Measurements from ENCODE around the gene RPGRIP1L.

Gene RPGRIP1L

GRCh38 chr16:53620476-53620875 lies 83.2 kb downstream of the RPGRIP1L start:
- no peak overlapping the region for H3K4me3 ChIP-seq (ENCODE audit: low read depth, low read length)
- TF ChIP-seq, protein P1, sequence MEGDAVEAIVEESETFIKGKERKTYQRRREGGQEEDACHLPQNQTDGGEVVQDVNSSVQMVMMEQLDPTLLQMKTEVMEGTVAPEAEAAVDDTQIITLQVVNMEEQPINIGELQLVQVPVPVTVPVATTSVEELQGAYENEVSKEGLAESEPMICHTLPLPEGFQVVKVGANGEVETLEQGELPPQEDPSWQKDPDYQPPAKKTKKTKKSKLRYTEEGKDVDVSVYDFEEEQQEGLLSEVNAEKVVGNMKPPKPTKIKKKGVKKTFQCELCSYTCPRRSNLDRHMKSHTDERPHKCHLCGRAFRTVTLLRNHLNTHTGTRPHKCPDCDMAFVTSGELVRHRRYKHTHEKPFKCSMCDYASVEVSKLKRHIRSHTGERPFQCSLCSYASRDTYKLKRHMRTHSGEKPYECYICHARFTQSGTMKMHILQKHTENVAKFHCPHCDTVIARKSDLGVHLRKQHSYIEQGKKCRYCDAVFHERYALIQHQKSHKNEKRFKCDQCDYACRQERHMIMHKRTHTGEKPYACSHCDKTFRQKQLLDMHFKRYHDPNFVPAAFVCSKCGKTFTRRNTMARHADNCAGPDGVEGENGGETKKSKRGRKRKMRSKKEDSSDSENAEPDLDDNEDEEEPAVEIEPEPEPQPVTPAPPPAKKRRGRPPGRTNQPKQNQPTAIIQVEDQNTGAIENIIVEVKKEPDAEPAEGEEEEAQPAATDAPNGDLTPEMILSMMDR (IDR thresholded peaks at IDR 0.05; ENCODE audit: low read depth, low read length): no peak

GRCh38 chr16:53619235-53619634 lies 84.4 kb downstream of the RPGRIP1L start:
- no peak overlapping the region for H3K4me3 ChIP-seq (ENCODE audit: low read depth, low read length)
- TF ChIP-seq, protein P1 (IDR thresholded peaks at IDR 0.05; ENCODE audit: low read depth, low read length): no peak

DNA sequence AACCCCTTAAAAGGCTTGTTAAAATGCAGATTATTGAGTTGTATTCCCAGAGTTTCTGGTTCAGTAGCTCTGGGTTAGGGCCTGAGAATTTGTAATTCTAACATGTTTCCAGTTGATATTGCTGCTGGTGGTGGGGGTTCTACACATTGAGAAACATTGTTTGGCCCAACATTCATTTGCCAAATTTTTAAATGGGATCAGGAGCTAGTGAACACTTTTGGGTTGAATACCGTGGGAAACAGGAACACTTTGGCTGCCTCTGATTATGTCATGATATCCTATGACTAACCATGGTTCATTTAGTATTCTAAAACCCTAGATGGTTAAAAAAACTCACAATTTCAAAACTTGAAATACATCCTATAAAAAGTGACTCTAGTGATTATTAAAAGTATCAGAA lies 89.3 kb downstream of the RPGRIP1L start:
- H3K4me3 ChIP-seq (ENCODE audit: low read depth, low read length): no peak overlapping the region
- TF ChIP-seq, protein P1 (IDR thresholded peaks at IDR 0.05; ENCODE audit: low read depth, low read length): no peak

DNA sequence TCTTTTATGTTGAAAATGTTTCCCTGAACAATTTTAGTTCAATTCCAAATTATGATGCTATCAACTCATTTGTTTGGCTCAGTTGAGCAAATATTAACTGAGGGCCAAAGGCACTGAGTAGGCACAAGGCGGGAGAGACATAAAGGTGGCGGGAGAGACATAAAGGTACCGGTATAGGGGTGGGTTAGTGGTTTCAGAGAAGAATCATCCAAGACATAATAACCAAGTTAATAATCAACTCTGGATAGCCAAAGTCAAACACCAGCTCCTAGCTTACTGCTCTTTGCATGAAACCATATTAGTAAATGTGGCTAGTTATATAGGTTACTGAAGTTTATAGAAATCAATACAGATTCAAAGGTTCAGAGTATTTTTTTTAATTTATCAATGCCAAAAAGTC lies 91.7 kb downstream of the RPGRIP1L start:
- no peak overlapping the region for H3K4me3 ChIP-seq (ENCODE audit: low read depth, low read length)
- TF ChIP-seq, protein P1 (IDR thresholded peaks at IDR 0.05; ENCODE audit: low read depth, low read length): no peak

- H3K4me3 ChIP-seq (ENCODE audit: low read depth, low read length): no peak overlapping the region
- TF ChIP-seq, protein P1 (IDR thresholded peaks at IDR 0.05; ENCODE audit: low read depth, low read length): no peak
These were observed 92.4 kb downstream of the RPGRIP1L start for GRCh38 chr16:53611179-53611696.

DNA sequence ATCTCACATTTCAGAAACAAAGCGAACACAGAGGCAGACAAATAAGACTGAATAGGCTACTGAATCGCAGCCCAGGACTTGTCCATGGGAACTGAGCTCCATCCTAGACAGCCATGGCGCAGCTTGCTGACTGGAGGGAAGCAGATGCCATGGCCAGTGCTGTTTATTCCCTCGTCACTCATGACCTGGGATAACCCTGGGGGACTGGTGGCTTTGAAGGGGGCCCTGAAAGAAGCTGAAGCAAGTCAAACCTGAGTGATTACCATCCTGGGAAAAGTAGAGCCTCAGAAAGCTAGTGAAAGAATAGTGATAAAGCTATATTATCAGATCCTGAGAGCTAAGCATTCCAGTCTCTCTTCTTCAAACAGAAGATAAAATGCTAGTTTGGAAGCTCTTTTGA lies 94.1 kb downstream of the RPGRIP1L start:
- TF ChIP-seq, protein P1 (IDR thresholded peaks at IDR 0.05; ENCODE audit: low read depth, low read length): no peak
- no peak overlapping the region for H3K4me3 ChIP-seq (ENCODE audit: low read depth, low read length)

DNA sequence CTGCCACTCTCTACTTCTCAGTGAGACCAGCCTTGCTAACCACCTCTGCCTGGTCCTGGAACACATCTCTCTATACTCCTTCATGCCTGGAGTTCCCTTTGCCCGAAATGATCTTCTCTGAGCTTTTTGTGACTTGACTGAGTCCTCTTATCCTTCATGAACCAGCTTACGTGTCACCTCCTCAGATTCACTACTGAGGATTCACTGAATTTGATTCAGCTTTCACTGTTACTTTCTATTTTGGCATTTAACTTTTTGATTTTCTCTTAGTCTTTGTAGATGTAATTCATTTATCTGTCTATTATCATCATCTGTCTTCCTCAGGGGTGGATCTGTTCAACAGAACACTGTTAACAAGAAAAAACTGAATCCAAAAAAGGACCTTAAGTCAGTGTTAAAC lies 95.6 kb downstream of the RPGRIP1L start:
- H3K4me3 ChIP-seq (ENCODE audit: low read depth, low read length): no peak overlapping the region
- TF ChIP-seq, protein P1 (IDR thresholded peaks at IDR 0.05; ENCODE audit: low read depth, low read length): no peak
